GM12801 (cell line): ENCODE results near the gene KLF5.

Source experiments
- TF ChIP-seq, protein P1 (sequence below): IDR thresholded peaks from one replicate; pipeline ENCODE4 v1.5.1; 2011; ENCODE audit warnings: control low read depth; ENCODE audit not compliant: insufficient read length; ENCODE audit errors: extremely low read depth

The KLF5 gene

GRCh38 chr13:73058736-73059459, at the start of gene KLF5:
Gene KLF5, plus strand, starts transcription at chr13:73059005. Its CDS starts 323 bp downstream, at chr13:73059328.
- TF ChIP-seq, protein P1, sequence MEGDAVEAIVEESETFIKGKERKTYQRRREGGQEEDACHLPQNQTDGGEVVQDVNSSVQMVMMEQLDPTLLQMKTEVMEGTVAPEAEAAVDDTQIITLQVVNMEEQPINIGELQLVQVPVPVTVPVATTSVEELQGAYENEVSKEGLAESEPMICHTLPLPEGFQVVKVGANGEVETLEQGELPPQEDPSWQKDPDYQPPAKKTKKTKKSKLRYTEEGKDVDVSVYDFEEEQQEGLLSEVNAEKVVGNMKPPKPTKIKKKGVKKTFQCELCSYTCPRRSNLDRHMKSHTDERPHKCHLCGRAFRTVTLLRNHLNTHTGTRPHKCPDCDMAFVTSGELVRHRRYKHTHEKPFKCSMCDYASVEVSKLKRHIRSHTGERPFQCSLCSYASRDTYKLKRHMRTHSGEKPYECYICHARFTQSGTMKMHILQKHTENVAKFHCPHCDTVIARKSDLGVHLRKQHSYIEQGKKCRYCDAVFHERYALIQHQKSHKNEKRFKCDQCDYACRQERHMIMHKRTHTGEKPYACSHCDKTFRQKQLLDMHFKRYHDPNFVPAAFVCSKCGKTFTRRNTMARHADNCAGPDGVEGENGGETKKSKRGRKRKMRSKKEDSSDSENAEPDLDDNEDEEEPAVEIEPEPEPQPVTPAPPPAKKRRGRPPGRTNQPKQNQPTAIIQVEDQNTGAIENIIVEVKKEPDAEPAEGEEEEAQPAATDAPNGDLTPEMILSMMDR = no peak

GRCh38 chr13:73011751-73012150, 47.1 kb upstream of the KLF5 start:
- TF ChIP-seq, protein P1 = no peak

DNA sequence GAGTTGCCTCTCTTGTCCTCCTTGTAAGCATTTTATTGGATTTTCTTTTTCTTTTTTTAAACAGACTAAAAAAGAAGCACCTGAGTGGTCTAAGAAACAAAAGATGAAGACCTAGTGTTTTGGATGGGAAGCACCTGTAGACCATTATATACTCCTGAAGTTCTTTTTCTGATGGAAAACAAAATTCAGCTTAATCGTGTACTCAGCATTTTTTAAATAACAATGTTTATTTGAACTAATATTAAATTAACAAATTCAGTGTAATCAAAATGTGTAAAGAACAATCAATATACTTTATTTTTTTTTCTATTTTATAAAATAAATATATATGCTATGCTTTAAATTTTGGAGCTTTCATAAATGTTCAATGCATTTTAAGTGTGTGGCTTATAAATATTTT, 43.0 kb upstream of the KLF5 start:
- TF ChIP-seq, protein P1 = no peak

DNA sequence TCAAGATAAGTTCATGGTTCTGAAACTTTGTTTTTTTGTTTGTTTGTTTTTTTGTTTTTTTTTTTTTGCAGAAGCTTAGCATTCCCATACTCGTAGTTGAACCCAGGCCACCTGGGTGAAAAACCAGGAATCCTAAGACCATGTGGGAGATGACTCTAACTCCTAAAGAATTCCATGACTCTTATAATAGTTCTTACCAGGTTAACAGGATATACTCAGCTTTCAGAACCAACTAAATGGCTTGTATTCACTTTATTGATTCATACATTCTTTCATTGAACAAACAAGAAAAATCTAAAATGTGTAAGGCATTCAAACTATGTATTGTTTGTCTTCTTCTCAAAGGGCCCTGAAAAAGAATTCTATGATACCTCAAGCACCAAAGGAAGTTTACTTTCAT, 40.5 kb upstream of the KLF5 start:
- TF ChIP-seq, protein P1 = no peak

- TF ChIP-seq, protein P1 = no peak
Measured at GRCh38 chr13:73025217-73026012, 33.4 kb upstream of the KLF5 start.

DNA sequence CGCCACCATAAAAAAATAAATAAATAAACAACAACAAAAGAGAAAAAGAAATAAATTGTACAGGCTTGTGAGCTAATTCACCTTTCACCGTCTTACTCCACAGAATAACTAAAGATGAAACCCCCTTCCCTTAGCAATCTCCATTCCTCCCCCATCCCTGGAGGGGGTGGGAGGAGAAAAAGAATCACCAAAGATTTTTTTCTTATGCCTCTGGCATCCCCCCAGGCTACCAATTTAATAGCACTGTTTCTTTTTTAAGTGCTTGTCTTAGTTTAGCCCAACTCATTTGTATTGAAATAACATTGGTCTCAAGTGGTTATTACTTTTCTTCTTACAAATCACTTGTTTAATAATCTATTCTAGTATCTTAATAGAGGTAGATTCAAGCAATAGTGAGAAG, 23.9 kb upstream of the KLF5 start:
- TF ChIP-seq, protein P1 = no peak

- TF ChIP-seq, protein P1 = no peak
Measured at GRCh38 chr13:73035660-73036059, 23.1 kb upstream of the KLF5 start.
